ENCODE data around the gene CHCHD6.

The CHCHD6 gene

GRCh38 chr3:126967386-126967785 lies 263.3 kb downstream of the CHCHD6 start:
- no peak for TF ChIP-seq ZFX (IDR thresholded peaks at IDR 0.05; ENCODE audit: borderline replicate concordance)
- no peak overlapping the region for H3K27ac ChIP-seq

GRCh38 chr3:126968391-126969390 lies 264.7 kb downstream of the CHCHD6 start:
- no peak for TF ChIP-seq CTCF (IDR thresholded peaks at IDR 0.05)
- TF ChIP-seq ZFX (IDR thresholded peaks at IDR 0.05; ENCODE audit: borderline replicate concordance), result no peak
- no peak overlapping the region for H3K27ac ChIP-seq

GRCh38 chr3:126969586-126969985 lies 265.5 kb downstream of the CHCHD6 start:
- TF ChIP-seq ZFX (IDR thresholded peaks at IDR 0.05; ENCODE audit: borderline replicate concordance), result no peak
- no peak overlapping the region for H3K27ac ChIP-seq

GRCh38 chr3:126970101-126970500 lies 266.1 kb downstream of the CHCHD6 start:
- TF ChIP-seq CTCF (IDR thresholded peaks at IDR 0.05) (no peak), ZFX (IDR thresholded peaks at IDR 0.05; ENCODE audit: borderline replicate concordance) (no peak)
- H3K27ac ChIP-seq, result no peak overlapping the region

- TF ChIP-seq CTCF (IDR thresholded peaks at IDR 0.05) (no peak), ZFX (IDR thresholded peaks at IDR 0.05; ENCODE audit: borderline replicate concordance) (no peak)
- H3K27ac ChIP-seq, result no peak overlapping the region
Measured at GRCh38 chr3:126970921-126971320, 266.9 kb downstream of the CHCHD6 start.

- TF ChIP-seq ZFX (IDR thresholded peaks at IDR 0.05; ENCODE audit: borderline replicate concordance), result no peak
- TF ChIP-seq CTCF (IDR thresholded peaks at IDR 0.05), result no peak
- no peak overlapping the region for H3K27ac ChIP-seq
Measured at GRCh38 chr3:126971891-126972351, 267.9 kb downstream of the CHCHD6 start.

GRCh38 chr3:126972866-126973265 lies 268.8 kb downstream of the CHCHD6 start:
- H3K27ac ChIP-seq, result no peak overlapping the region
- TF ChIP-seq CTCF (IDR thresholded peaks at IDR 0.05), result no peak

GRCh38 chr3:126973814-126974213 lies 269.8 kb downstream of the CHCHD6 start:
- no peak overlapping the region for H3K27ac ChIP-seq
- no peak for TF ChIP-seq ZFX (IDR thresholded peaks at IDR 0.05; ENCODE audit: borderline replicate concordance)
- TF ChIP-seq CTCF (IDR thresholded peaks at IDR 0.05), result no peak
